Stimulated activated CD8-positive, alpha-beta memory T cell treated with anti-CD3 and anti-CD28 coated beads, Interleukin-12 subunit alpha, Interleukin-12 subunit beta, amount 100 ng/mL, for 1 hour (primary cell): ENCODE measurements around the gene SS18L1.

Experiments used
- DNase-seq: peaks from one replicate; pipeline ENCODE4 v3.0.0-alpha.2; 2020; ENCODE audit warnings: low read depth

Gene SS18L1

DNA sequence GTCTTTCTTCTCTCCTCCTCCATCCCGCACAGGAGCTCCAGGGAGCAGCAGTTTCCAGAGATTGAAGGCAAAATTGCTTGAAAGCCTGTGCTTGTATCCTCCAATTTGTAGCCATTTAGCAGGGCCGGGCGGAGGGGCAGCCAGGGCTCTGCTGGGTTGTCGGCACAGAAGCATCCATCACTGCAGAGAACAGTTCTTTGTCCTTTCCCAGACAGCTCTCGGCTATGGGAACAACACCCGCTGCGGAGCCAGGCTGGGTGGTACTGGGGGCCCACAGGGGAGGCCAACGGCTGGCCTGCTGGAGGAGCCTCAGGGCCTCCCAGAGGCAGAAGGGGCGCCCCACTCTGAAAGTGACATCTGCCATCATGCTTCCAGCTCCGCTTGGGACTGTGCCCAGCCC is 68.7 kb downstream of the SS18L1 start:
- no peak for DNase-seq

GRCh38 chr20:62214067-62214466 is 70.5 kb downstream of the SS18L1 start:
- DNase-seq = no peak

DNA sequence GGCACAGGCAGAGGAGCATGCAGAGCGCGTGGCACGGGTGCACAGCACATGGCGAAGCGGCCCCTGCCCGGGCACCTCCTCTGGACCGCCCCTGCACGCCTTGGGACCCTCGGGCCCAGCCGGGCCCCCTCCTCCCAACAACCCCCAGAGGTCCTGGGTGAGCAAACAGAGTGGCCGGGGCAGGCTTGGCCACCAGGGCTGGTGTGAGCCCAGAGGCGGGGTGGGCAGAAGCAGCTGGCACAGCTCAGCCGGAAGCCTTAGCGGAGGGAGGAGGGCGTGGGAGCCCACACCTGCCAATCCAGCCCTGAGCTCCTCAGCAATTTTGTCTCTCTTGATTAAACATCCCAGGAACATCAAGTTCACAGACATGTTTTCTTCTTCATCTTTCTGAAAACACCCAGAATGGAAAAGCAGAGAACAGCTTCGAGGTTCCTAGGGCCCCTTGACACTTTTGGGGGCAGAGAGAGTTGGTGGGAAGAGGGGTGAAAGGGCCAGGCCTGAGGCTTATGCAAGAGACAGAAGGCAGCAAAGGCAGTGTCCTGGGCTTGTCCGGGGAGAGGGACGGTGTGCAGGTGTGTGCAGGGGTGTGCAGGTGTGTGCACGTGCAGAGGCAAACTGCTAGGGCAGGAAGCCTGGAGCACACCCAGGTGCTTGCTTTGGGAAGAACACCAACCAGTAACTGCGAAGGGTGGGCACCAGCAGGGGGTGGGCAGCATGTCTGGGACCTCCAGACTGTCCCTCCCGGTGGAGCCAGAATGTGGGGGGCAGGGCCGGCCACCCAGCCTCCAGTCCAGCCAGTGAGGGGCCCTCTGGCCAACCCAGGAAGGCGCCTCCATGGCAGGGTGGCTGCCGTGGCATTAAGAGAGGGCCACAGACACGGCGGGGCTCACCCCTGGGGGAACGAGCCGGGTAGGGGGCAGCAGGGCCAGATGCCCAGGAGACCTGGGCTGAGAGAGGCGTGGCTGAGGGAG is 71.7 kb downstream of the SS18L1 start:
- DNase-seq = no peak

- no peak for DNase-seq
Observed at GRCh38 chr20:62215991-62216635, 72.5 kb downstream of the SS18L1 start.

- no peak for DNase-seq
Observed at GRCh38 chr20:62216636-62217566, 73.3 kb downstream of the SS18L1 start.

- DNase-seq = no peak
Observed at GRCh38 chr20:62217913-62218773, 74.6 kb downstream of the SS18L1 start.

DNA sequence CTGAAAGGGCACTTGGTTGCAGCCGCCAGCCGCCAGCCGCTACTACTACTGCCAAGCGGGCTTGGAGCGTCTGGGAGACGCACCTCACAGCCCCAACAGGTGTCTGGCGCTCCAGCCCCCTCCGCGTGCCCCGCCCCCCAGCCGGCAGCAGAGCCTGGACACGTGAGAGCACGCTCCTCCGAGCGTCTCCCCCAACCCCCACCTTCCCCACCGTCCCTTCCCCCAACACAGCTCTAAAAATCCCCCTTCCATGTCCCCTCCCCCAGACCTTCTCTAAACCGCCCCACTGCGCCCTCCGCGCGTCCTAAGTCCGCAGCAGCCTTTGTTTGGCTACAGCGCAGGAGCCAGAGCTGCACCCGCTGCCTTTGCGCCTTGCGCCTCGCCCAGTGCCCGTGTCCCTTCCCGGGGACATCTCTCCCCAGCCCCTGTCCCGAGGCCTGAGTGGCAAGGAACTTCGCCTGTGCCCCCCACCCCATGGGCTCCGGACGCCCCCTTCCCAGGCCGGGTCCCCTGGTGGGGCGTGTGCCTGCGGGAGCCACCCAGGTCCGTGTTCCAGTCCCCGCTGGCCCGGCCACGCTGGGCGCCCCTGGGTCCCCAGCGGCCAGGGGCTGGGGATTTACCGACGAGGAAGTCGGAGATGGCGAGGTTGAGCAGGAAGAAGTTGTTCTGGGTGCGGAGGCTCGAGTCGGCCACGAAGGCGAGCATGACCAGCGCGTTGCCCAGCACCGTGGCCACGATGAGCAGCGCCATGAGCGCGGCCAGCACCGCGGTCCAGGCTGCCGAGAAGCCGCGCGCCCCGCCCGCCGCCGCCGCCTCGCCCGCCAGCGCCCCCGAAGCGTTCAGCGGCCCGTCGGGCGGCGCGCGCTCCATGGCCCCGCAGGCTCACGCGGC is 75.8 kb downstream of the SS18L1 start:
- no peak for DNase-seq

- no peak for DNase-seq
Observed at GRCh38 chr20:62219992-62220665, 76.6 kb downstream of the SS18L1 start, which contains the start of gene HRH3. TSS of gene HRH3 (minus strand) at chr20:62220278. CDS start at chr20:62219970, 308 bp downstream.

DNA sequence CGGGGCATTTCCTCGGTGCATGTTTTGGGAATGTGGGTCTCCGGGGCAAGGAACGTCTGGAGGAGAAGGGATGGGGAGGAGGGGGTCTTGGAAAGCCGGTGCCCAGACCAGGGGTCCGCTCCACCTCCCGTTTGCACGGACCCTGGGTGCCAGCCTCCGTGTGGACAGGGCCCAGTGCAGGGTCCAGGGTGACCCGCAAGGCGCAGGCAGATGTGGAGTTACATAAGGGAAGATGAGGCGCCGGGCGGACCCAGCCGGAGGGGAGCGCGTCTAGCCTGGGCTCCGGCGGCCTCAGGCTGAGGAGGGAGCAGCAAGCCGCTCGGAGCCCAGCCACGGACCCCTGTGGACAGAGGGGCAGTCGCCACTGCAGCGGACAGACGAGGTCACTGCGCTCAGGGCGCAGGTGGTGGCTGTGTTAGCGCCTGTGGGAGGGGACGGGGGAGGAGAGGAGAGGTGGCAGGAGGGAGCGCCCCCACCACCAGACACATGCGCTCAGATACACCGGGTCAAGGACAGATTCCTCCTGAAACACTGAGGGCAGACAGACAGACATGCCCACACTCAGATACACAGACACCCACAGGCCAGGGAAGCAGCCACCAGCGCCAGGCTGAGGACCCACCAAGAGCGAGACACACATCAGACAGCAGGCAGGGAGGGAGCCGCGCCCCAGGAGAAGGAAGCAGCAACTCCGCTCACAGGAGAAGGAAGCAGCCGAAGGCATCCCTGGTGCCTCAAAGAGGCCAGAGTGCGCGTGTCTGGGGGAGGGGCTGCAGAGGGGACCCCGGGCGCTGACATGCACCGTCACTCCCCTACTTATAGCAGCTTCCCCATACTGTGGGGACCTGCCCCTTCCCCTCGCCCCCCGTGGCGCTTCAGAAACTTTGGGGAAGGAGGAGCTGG is 77.3 kb downstream of the SS18L1 start:
- DNase-seq = no peak

DNA sequence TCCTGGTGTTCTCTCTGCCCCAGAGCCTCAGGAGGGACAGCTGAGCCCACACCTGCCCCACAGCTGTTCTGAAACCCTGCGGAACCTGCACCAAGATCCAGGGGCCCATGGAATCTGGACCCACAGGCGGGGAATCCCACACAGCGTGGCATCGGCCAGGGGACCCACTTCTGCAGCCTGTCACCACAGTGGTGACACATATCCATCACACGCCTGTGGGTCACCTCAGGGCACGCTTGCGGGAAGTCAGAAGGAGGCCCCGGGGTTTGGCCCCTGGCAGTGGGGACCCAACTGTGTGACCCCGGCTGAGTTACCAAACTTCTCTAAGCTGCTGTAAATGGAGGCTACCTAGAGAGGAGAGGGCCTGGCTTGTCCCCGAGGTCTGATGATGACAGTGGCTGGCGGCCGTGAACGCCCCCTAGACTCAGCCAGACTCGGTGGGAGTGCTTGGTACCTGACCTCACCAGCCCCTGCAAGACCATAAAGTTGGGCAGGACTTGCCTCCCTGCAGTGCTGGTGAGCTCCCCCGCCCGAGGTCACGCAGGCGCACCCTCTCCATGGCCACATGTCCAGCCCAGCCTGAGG is 78.8 kb downstream of the SS18L1 start:
- DNase-seq = no peak

DNA sequence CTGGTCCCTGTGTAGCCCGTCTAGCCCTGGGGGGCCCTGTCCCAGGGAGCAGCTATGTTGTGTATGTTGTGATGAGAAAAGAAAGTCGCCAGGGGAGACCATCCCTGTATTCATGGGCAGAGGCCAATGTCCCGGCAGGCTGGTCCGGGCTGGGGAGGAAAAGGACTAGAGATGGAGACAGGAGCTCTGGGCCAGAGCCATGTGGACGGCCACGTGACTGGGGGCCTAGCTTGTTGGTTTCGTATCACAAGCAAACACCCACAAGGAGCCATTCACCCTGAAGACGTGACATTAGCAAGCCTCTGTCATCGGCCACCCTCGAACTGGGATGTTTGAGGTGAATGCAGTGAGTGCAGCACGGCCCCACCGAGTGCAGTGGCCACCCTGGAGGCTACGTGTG is 79.4 kb downstream of the SS18L1 start:
- no peak for DNase-seq

GRCh38 chr20:62223571-62223970 is 80.0 kb downstream of the SS18L1 start:
- DNase-seq = no peak

DNA sequence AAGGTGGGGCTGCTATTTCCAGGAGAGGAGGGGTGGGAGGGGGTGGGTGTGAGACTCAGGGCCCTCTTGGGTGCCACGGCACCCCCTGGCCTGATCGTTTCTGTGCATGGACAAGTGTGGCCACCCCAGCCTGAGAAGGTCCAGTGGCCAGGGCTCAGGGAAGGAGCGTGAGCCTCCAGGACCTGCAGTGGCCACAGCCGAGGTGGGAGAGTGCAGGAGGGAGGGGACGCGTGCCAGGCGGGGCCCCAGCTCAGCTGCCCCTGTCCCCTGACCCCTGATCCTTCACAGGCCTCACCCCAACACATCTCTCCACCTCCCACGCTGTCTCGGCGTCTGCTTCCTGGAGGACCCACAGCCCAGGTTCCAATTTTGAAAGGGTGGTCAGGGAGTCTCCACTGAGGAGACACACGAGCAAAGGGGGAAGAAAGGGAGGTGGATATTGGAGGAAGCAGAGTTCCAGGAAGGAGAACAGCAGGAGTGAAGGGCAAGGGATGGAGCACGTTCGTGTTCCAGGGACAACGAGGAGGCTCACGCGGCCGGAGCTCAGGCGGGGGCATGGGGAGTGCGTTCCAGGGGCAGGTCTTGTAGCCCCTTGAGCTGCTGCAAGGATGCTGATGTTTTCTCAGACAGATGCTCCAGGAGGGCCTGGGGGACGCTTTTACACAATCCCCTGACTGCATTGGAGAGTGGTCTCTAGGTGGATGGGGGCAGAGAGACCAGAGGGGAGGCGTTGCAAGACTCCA is 80.7 kb downstream of the SS18L1 start:
- DNase-seq = no peak

- no peak for DNase-seq
Observed at GRCh38 chr20:62225026-62225425, 81.5 kb downstream of the SS18L1 start.

- DNase-seq = no peak
Observed at GRCh38 chr20:62225820-62226635, 82.5 kb downstream of the SS18L1 start.
